WTC11 (cell line): Measurements from ENCODE around the gene BANF2. TPM values are rescaled to one million over a fixed set of nuclear protein-coding genes. Genes with fewer than 3 reads are reported as not detected.

ENCODE experiments used
- ATAC-seq: fragments of 200-7000 bp; cut with Tn5 transposase; 2 replicates; pipeline ENCODE4 v1.10.0; 2021; ENCODE audit warnings: mild to moderate bottlenecking, moderate library complexity
- CTCF ChIA-PET: fragments of 300-600 bp; sonication (Branson Sonifier 250); formaldehyde crosslinking; loops from one replicate; lab custom pipeline; 2021; ENCODE audit warnings: antibody characterized with exemption; lab: Charles Lee
- POLR2A ChIA-PET: fragments of 350-600 bp; sonication (Branson Sonifier 250); formaldehyde crosslinking; loops from one replicate; lab custom pipeline; 2021; ENCODE audit warnings: antibody characterized with exemption; lab: Charles Lee
- DNase-seq: peaks from one replicate; pipeline ENCODE4 v3.0.0; 2021; ENCODE audit warnings: low spot score
- H3K27ac Mint-ChIP-seq: 2 replicates; pipeline ENCODE4 v1.8.0; 2021; ENCODE audit warnings: mixed read lengths
- H3K27me3 Mint-ChIP-seq: 2 replicates; pipeline ENCODE4 v1.8.0; 2021; ENCODE audit warnings: low read depth, mild to moderate bottlenecking, moderate library complexity, mixed read lengths
- H3K36me3 Mint-ChIP-seq: 2 replicates; pipeline ENCODE4 v1.8.0; 2021; ENCODE audit warnings: mixed read lengths
- H3K4me1 Mint-ChIP-seq: 2 replicates; pipeline ENCODE4 v1.8.0; 2022; ENCODE audit warnings: mixed read lengths
- H3K4me3 Mint-ChIP-seq: 2 replicates; pipeline ENCODE4 v1.8.0; 2021; ENCODE audit warnings: mild to moderate bottlenecking, moderate library complexity, mixed read lengths
- H3K9me3 Mint-ChIP-seq: 2 replicates; pipeline ENCODE4 v1.8.0; 2021; ENCODE audit warnings: mixed read lengths
- CREB1 ChIP-seq: sonication (generic); formaldehyde crosslinking; IDR thresholded peaks from 2 replicates; pipeline ENCODE4 v1.8.0; 2023; ENCODE audit warnings: mild to moderate bottlenecking, missing genetic modification reagents
- ESRRA ChIP-seq: sonication (generic); formaldehyde crosslinking; IDR thresholded peaks from 2 replicates; pipeline ENCODE4 v1.8.1; 2022; ENCODE audit warnings: mild to moderate bottlenecking, missing genetic modification reagents, borderline replicate concordance
- FOXJ3 ChIP-seq: sonication (generic); formaldehyde crosslinking; IDR thresholded peaks from 2 replicates; pipeline ENCODE4 v1.9.0; 2021; ENCODE audit warnings: missing genetic modification reagents, mild to moderate bottlenecking, borderline replicate concordance
- GTF2I ChIP-seq: fragments of 250-450 bp; sonication (Bioruptor Pico); conservative IDR thresholded peaks from 2 replicates; pipeline ENCODE4 v1.4.0; 2021; ENCODE audit warnings: mild to moderate bottlenecking
- NFE2L1 ChIP-seq: sonication (generic); formaldehyde crosslinking; IDR thresholded peaks from 2 replicates; pipeline ENCODE4 v1.8.1; 2023; ENCODE audit warnings: missing genetic modification reagents
- NFYB ChIP-seq: sonication (generic); formaldehyde crosslinking; conservative IDR thresholded peaks from 2 replicates; pipeline ENCODE4 v1.8.0; 2022; ENCODE audit warnings: low read depth, missing genetic modification reagents
- TEAD1 ChIP-seq: sonication (generic); formaldehyde crosslinking; IDR thresholded peaks from 2 replicates; pipeline ENCODE4 v1.8.0; 2022; ENCODE audit warnings: mild to moderate bottlenecking, missing genetic modification reagents
- ZBTB21 ChIP-seq: sonication (generic); formaldehyde crosslinking; IDR thresholded peaks from 2 replicates; pipeline ENCODE4 v1.8.1; 2023; ENCODE audit warnings: mild to moderate bottlenecking, missing genetic modification reagents, borderline replicate concordance
- ZNF317 ChIP-seq: sonication (generic); formaldehyde crosslinking; IDR thresholded peaks from 2 replicates; pipeline ENCODE4 v1.8.1; 2023; ENCODE audit warnings: low read depth, mild to moderate bottlenecking, moderate library complexity, missing genetic modification reagents, borderline replicate concordance
- total RNA-seq: library from RNA; stranded (reverse); gene quantifications from 3 replicates; pipeline ENCODE4 v1.2.3, GENCODE V29; 2021
- TF ChIP-seq, protein P1 (sequence below): fragments of 250-450 bp; sonication (Bioruptor Pico); IDR thresholded peaks from 2 replicates; pipeline ENCODE4 v1.9.0; 2021; ENCODE audit warnings: mild to moderate bottlenecking, borderline replicate concordance
- TF ChIP-seq, protein P2 (sequence below): sonication (generic); formaldehyde crosslinking; IDR thresholded peaks from 2 replicates; pipeline ENCODE4 v1.8.0; 2022; ENCODE audit warnings: missing genetic modification reagents
- TF ChIP-seq, protein P3 (sequence below): sonication (generic); formaldehyde crosslinking; IDR thresholded peaks from 2 replicates; pipeline ENCODE4 v1.8.1; 2023; ENCODE audit warnings: mild to moderate bottlenecking, missing genetic modification reagents
- TF ChIP-seq, protein P4 (sequence below): fragments of 250-450 bp; sonication (Bioruptor Pico); IDR thresholded peaks from 2 replicates; pipeline ENCODE4 v1.9.0; 2021; ENCODE audit warnings: mild to moderate bottlenecking
- TF ChIP-seq, protein P5 (sequence below): sonication (generic); formaldehyde crosslinking; IDR thresholded peaks from 2 replicates; pipeline ENCODE4 v1.8.0; 2022; ENCODE audit warnings: mild to moderate bottlenecking, missing genetic modification reagents
- TF ChIP-seq, protein P6 (sequence below): sonication (generic); formaldehyde crosslinking; conservative IDR thresholded peaks from 2 replicates; pipeline ENCODE4 v1.8.1; 2022; ENCODE audit warnings: mild to moderate bottlenecking, missing genetic modification reagents
- TF ChIP-seq, protein P7 (sequence below): fragments of 250-450 bp; sonication (Bioruptor Pico); IDR thresholded peaks from 2 replicates; pipeline ENCODE4 v1.9.0; 2021; ENCODE audit warnings: moderate library complexity, mild to moderate bottlenecking, inconsistent platforms, borderline replicate concordance
- TF ChIP-seq, protein P8 (sequence below): sonication (generic); formaldehyde crosslinking; IDR thresholded peaks from 2 replicates; pipeline ENCODE4 v1.8.0; 2023; ENCODE audit warnings: mild to moderate bottlenecking, missing genetic modification reagents

The BANF2 gene
- total RNA-seq, 1 experiment from 2014 or later: not detected

DNA sequence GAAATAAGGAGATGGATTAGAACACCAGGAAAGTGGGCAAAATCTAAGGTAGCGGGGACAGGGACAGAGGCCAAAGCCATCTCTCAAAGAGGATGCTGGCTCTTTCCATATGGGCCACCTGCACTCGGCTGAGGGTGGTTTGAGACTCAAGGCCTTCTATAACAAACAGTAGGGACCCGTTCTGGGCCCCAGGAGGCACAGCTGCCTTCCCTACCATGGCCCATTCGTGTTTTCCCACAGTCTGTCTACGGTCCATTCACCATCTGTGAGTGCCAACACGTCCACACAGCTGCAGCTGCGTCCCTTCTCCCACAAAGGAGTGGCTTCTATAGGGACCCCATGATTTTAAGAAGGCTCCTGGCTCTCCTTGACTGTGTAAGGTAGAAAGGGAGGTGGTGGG lies 871 bp downstream of the BANF2 start (continued):
- TF ChIP-seq ZBTB21 (CRISPR knock-in tag): no peak
- TF ChIP-seq, protein P1, sequence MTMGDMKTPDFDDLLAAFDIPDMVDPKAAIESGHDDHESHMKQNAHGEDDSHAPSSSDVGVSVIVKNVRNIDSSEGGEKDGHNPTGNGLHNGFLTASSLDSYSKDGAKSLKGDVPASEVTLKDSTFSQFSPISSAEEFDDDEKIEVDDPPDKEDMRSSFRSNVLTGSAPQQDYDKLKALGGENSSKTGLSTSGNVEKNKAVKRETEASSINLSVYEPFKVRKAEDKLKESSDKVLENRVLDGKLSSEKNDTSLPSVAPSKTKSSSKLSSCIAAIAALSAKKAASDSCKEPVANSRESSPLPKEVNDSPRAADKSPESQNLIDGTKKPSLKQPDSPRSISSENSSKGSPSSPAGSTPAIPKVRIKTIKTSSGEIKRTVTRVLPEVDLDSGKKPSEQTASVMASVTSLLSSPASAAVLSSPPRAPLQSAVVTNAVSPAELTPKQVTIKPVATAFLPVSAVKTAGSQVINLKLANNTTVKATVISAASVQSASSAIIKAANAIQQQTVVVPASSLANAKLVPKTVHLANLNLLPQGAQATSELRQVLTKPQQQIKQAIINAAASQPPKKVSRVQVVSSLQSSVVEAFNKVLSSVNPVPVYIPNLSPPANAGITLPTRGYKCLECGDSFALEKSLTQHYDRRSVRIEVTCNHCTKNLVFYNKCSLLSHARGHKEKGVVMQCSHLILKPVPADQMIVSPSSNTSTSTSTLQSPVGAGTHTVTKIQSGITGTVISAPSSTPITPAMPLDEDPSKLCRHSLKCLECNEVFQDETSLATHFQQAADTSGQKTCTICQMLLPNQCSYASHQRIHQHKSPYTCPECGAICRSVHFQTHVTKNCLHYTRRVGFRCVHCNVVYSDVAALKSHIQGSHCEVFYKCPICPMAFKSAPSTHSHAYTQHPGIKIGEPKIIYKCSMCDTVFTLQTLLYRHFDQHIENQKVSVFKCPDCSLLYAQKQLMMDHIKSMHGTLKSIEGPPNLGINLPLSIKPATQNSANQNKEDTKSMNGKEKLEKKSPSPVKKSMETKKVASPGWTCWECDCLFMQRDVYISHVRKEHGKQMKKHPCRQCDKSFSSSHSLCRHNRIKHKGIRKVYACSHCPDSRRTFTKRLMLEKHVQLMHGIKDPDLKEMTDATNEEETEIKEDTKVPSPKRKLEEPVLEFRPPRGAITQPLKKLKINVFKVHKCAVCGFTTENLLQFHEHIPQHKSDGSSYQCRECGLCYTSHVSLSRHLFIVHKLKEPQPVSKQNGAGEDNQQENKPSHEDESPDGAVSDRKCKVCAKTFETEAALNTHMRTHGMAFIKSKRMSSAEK (CRISPR knock-in tag): no peak
- TF ChIP-seq, protein P2, sequence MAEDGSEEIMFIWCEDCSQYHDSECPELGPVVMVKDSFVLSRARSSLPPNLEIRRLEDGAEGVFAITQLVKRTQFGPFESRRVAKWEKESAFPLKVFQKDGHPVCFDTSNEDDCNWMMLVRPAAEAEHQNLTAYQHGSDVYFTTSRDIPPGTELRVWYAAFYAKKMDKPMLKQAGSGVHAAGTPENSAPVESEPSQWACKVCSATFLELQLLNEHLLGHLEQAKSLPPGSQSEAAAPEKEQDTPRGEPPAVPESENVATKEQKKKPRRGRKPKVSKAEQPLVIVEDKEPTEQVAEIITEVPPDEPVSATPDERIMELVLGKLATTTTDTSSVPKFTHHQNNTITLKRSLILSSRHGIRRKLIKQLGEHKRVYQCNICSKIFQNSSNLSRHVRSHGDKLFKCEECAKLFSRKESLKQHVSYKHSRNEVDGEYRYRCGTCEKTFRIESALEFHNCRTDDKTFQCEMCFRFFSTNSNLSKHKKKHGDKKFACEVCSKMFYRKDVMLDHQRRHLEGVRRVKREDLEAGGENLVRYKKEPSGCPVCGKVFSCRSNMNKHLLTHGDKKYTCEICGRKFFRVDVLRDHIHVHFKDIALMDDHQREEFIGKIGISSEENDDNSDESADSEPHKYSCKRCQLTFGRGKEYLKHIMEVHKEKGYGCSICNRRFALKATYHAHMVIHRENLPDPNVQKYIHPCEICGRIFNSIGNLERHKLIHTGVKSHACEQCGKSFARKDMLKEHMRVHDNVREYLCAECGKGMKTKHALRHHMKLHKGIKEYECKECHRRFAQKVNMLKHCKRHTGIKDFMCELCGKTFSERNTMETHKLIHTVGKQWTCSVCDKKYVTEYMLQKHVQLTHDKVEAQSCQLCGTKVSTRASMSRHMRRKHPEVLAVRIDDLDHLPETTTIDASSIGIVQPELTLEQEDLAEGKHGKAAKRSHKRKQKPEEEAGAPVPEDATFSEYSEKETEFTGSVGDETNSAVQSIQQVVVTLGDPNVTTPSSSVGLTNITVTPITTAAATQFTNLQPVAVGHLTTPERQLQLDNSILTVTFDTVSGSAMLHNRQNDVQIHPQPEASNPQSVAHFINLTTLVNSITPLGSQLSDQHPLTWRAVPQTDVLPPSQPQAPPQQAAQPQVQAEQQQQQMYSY (CRISPR knock-in tag): no peak

DNA sequence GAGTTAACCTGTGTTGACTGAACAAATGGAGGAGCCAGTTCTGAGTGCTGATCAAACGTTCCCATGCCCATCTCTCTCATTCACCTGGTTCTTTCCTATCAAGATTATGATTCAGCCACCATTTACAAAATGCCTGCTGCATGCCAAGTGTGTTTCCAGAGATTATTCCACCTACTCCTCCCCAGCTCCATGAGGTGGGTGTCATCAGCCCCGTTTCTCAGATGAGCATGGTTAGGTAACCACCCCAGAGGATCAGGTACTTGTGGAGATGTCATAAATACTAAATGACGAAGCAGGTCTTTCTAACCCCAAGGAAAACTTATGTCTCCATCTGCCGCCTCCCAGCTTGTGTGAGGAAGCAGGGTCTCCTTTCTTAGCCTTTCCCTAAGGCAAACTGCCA lies 2.1 kb downstream of the BANF2 start:
- no peaks in the 10 kb centered on the region for H3K36me3 Mint-ChIP-seq
- no peak for TF ChIP-seq CREB1
- no peak for TF ChIP-seq FOXJ3 (CRISPR knock-in tag)
- TF ChIP-seq, protein P3, sequence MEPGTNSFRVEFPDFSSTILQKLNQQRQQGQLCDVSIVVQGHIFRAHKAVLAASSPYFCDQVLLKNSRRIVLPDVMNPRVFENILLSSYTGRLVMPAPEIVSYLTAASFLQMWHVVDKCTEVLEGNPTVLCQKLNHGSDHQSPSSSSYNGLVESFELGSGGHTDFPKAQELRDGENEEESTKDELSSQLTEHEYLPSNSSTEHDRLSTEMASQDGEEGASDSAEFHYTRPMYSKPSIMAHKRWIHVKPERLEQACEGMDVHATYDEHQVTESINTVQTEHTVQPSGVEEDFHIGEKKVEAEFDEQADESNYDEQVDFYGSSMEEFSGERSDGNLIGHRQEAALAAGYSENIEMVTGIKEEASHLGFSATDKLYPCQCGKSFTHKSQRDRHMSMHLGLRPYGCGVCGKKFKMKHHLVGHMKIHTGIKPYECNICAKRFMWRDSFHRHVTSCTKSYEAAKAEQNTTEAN (CRISPR knock-in tag): no peak
- TF ChIP-seq ESRRA (CRISPR knock-in tag): no peak
- TF ChIP-seq, protein P4, sequence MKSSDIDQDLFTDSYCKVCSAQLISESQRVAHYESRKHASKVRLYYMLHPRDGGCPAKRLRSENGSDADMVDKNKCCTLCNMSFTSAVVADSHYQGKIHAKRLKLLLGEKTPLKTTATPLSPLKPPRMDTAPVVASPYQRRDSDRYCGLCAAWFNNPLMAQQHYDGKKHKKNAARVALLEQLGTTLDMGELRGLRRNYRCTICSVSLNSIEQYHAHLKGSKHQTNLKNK: no peak
- TF ChIP-seq NFYB: no peak
- TF ChIP-seq, protein P5, sequence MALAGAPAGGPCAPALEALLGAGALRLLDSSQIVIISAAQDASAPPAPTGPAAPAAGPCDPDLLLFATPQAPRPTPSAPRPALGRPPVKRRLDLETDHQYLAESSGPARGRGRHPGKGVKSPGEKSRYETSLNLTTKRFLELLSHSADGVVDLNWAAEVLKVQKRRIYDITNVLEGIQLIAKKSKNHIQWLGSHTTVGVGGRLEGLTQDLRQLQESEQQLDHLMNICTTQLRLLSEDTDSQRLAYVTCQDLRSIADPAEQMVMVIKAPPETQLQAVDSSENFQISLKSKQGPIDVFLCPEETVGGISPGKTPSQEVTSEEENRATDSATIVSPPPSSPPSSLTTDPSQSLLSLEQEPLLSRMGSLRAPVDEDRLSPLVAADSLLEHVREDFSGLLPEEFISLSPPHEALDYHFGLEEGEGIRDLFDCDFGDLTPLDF (CRISPR knock-in tag): no peak
- TF ChIP-seq GTF2I: no peak
- H3K4me1 Mint-ChIP-seq: no peaks in the 10 kb centered on the region
- DNase-seq (no peak), ATAC-seq (no peak)
- no peaks in the 10 kb centered on the region for H3K27me3 Mint-ChIP-seq
- no peak overlapping the region for H3K27ac Mint-ChIP-seq
- no peak overlapping the region for H3K4me3 Mint-ChIP-seq
- POLR2A ChIA-PET: no interaction called here
- H3K9me3 Mint-ChIP-seq: 0 out of 2 replicates have a peak, but pooled peaks cover 5% of the 10 kb centered on the region
- CTCF ChIA-PET: interaction anchor here (1.1 to 1.3 kb wide), 2 partner anchors 20 to 237 kb away, joined by 4 to 6 read pairs; partner anchors contain the start of gene RRBP1

DNA sequence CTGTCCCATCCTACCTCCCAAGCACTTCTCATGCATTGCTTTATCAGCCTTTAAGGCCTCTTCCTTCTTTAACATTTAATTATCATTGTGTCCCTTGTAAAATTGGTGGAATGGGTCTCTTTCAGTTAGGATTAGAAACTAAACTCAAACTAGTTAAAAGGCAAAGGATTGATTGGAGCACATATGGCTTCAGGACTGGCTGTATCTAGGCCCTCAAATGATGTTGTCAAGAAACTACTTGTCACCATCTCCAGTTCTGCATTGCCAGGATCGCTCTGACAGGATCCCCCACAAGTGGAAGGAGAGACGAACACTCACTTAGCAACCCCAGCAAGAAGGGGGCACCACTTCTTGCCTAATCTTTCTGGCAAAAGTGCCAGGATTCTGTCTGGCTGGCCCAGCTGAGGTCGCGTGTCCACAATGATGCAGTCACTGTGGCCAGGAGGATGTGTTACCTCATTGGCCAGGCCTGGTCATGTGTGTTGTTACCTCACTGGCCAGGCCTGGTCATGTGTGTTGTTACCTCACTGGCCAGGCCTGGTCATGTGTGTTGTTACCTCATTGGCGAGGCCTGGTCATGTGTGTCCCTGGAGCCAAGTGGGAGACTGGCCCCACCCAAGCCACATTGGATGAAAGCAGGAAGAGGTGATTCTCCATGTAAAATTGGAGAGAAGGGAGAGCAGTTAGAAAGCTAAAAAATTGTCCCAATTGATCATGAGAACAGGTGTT lies 5.0 kb downstream of the BANF2 start:
- CTCF ChIA-PET: no interaction called here
- Mint-ChIP-seq H3K9me3 (0 out of 2 replicates have a peak, but pooled peaks cover 5% of the 10 kb centered on the region), H3K4me1 (peaks cover 2% of the 10 kb centered on the region; the same call in 1 of the 2 replicates), H3K4me3 (no peak overlapping the region), H3K36me3 (no peaks in the 10 kb centered on the region), H3K27ac (no peak overlapping the region), H3K27me3 (no peaks in the 10 kb centered on the region)
- ATAC-seq: no peak
- POLR2A ChIA-PET: no interaction called here
- no peak for DNase-seq
- TF ChIP-seq, protein P6, sequence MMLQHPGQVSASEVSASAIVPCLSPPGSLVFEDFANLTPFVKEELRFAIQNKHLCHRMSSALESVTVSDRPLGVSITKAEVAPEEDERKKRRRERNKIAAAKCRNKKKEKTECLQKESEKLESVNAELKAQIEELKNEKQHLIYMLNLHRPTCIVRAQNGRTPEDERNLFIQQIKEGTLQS (CRISPR knock-in tag): no peak
- TF ChIP-seq TEAD1 (CRISPR knock-in tag) (no peak), ZBTB21 (CRISPR knock-in tag) (no peak), ZNF317 (no peak), NFE2L1 (CRISPR knock-in tag) (no peak)
- TF ChIP-seq, protein P7, sequence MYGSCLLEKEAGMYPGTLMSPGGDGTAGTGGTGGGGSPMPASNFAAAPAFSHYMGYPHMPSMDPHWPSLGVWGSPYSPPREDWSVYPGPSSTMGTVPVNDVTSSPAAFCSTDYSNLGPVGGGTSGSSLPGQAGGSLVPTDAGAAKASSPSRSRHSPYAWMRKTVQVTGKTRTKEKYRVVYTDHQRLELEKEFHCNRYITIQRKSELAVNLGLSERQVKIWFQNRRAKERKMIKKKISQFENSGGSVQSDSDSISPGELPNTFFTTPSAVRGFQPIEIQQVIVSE (CRISPR knock-in tag): no peak
- TF ChIP-seq, protein P8, sequence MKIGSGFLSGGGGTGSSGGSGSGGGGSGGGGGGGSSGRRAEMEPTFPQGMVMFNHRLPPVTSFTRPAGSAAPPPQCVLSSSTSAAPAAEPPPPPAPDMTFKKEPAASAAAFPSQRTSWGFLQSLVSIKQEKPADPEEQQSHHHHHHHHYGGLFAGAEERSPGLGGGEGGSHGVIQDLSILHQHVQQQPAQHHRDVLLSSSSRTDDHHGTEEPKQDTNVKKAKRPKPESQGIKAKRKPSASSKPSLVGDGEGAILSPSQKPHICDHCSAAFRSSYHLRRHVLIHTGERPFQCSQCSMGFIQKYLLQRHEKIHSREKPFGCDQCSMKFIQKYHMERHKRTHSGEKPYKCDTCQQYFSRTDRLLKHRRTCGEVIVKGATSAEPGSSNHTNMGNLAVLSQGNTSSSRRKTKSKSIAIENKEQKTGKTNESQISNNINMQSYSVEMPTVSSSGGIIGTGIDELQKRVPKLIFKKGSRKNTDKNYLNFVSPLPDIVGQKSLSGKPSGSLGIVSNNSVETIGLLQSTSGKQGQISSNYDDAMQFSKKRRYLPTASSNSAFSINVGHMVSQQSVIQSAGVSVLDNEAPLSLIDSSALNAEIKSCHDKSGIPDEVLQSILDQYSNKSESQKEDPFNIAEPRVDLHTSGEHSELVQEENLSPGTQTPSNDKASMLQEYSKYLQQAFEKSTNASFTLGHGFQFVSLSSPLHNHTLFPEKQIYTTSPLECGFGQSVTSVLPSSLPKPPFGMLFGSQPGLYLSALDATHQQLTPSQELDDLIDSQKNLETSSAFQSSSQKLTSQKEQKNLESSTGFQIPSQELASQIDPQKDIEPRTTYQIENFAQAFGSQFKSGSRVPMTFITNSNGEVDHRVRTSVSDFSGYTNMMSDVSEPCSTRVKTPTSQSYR: no peak
